ENCODE results near the gene DACH2. TPM values are rescaled to one million over a fixed set of nuclear protein-coding genes. Genes with fewer than 3 reads are reported as not detected.

DACH2 gene
- 20.6 and 21.3 TPM in 2 replicates for polyA plus RNA-seq
- polyA minus RNA-seq = 14.4 and 18.9 TPM in 2 replicates

DNA sequence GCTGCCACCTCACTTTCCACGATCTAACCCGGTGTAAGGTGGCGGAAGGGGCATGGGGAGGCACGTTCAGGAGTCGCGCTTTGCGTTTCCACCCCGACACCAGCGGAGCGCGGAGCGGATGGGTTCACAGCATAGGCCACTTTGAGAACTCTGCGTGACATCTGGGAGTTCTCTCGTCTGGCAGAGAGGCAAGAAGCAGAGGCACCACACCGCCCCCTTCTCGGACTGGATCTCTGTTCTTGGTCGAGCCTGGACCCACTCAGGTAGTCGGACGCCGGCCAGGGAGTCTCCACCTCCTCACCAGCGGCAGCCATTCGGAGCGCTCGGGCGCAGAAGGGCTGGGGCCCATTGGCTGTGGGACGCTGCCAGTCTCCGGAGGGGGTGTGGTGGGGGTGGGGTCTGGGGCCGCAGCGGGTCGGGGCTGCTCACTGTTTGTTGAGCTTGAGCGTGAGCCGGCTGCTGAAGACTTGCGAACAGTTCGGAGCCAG, at the start of gene DACH2:
DACH2 (plus strand) TSS at position 428 of the 488 bp plus-strand sequence.
- Histone ChIP-seq H2AFZ (ENCODE audit: low read depth, low read length) (no peak within 1 kb of the TSS), H3K27ac (ENCODE audit: low read length) (no peak within 1 kb of the TSS), H3K36me3 (ENCODE audit: insufficient read depth, low read length) (no peaks in the 10 kb centered on the region), H3K9me2 (ENCODE audit: insufficient read depth, low read length) (no peaks in the 10 kb centered on the region), H3K9ac (ENCODE audit: low read length) (peak within 1 kb of the TSS; percentile 9), H3K9me3 (ENCODE audit: low read length) (no peaks in the 10 kb centered on the region), H3K27me3 (ENCODE audit: insufficient read depth, low read depth, low read length) (peaks cover 25% of the 10 kb centered on the region), H3F3A (ENCODE audit: insufficient read depth, low read length, poor library complexity, severe bottlenecking) (no peaks in the 10 kb centered on the region), H3K79me2 (replicated peaks; ENCODE audit: insufficient read depth, low read length) (no peaks in the 10 kb centered on the region), H3K4me2 (ENCODE audit: low read length) (no peak within 1 kb of the TSS), H3K4me3 (ENCODE audit: low read length) (peak within 1 kb of the TSS; percentile 71), H4K20me1 (ENCODE audit: insufficient read depth) (no peaks in the 10 kb centered on the region)
- TF ChIP-seq MXI1 (conservative IDR thresholded peaks at IDR 0.05; ENCODE audit: poor library complexity, severe bottlenecking) = no peak
- TF ChIP-seq, protein P1, sequence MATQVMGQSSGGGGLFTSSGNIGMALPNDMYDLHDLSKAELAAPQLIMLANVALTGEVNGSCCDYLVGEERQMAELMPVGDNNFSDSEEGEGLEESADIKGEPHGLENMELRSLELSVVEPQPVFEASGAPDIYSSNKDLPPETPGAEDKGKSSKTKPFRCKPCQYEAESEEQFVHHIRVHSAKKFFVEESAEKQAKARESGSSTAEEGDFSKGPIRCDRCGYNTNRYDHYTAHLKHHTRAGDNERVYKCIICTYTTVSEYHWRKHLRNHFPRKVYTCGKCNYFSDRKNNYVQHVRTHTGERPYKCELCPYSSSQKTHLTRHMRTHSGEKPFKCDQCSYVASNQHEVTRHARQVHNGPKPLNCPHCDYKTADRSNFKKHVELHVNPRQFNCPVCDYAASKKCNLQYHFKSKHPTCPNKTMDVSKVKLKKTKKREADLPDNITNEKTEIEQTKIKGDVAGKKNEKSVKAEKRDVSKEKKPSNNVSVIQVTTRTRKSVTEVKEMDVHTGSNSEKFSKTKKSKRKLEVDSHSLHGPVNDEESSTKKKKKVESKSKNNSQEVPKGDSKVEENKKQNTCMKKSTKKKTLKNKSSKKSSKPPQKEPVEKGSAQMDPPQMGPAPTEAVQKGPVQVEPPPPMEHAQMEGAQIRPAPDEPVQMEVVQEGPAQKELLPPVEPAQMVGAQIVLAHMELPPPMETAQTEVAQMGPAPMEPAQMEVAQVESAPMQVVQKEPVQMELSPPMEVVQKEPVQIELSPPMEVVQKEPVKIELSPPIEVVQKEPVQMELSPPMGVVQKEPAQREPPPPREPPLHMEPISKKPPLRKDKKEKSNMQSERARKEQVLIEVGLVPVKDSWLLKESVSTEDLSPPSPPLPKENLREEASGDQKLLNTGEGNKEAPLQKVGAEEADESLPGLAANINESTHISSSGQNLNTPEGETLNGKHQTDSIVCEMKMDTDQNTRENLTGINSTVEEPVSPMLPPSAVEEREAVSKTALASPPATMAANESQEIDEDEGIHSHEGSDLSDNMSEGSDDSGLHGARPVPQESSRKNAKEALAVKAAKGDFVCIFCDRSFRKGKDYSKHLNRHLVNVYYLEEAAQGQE (IDR thresholded peaks at IDR 0.05; ENCODE audit: borderline replicate concordance) = no peak
- TF ChIP-seq, protein P2, sequence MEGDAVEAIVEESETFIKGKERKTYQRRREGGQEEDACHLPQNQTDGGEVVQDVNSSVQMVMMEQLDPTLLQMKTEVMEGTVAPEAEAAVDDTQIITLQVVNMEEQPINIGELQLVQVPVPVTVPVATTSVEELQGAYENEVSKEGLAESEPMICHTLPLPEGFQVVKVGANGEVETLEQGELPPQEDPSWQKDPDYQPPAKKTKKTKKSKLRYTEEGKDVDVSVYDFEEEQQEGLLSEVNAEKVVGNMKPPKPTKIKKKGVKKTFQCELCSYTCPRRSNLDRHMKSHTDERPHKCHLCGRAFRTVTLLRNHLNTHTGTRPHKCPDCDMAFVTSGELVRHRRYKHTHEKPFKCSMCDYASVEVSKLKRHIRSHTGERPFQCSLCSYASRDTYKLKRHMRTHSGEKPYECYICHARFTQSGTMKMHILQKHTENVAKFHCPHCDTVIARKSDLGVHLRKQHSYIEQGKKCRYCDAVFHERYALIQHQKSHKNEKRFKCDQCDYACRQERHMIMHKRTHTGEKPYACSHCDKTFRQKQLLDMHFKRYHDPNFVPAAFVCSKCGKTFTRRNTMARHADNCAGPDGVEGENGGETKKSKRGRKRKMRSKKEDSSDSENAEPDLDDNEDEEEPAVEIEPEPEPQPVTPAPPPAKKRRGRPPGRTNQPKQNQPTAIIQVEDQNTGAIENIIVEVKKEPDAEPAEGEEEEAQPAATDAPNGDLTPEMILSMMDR (IDR thresholded peaks at IDR 0.05; ENCODE audit: poor library complexity, severe bottlenecking) = no peak
- TF ChIP-seq POLR2AphosphoS5 (IDR thresholded peaks at IDR 0.05) = no peak
- no peak for TF ChIP-seq RAD21 (conservative IDR thresholded peaks at IDR 0.05)
- TF ChIP-seq EP300 (conservative IDR thresholded peaks at IDR 0.05; ENCODE audit: poor library complexity, severe bottlenecking) = no peak
- no peak for TF ChIP-seq EZH2 (IDR thresholded peaks at IDR 0.05; ENCODE audit: borderline replicate concordance, insufficient read depth, low read length, poor library complexity, severe bottlenecking)
- no peak for TF ChIP-seq SMC3 (conservative IDR thresholded peaks at IDR 0.05; ENCODE audit: poor library complexity)
- no peak for TF ChIP-seq TAF1 (IDR thresholded peaks at IDR 0.05; ENCODE audit: low read depth)

DNA sequence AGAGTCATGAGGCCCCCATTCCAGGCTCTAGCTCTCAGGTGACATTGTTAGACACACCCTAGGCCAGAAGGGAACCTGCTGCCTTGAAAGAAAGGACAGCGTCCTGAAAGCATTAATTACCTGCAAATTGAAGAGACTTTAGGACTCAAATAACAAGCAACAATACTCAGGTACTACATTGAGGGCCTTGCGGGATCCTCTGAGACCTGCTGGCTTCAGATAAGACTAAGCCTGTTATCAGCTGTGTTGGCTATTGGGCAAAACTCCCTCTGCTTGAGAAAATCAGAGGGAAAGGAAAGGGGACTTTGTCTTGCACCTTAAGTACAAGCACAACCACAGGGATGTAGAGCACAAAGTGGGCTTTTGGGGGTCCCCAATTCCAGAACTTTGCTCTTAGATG, 45.9 kb upstream of the DACH2 start:
- Histone ChIP-seq H3K4me3 (ENCODE audit: low read length) (no peak overlapping the region), H3K4me2 (ENCODE audit: low read length) (no peak overlapping the region), H3F3A (ENCODE audit: insufficient read depth, low read length, poor library complexity, severe bottlenecking) (no peaks in the 10 kb centered on the region), H3K27ac (ENCODE audit: low read length) (no peak overlapping the region), H3K9me3 (ENCODE audit: low read length) (no peaks in the 10 kb centered on the region), H3K79me2 (replicated peaks; ENCODE audit: insufficient read depth, low read length) (no peaks in the 10 kb centered on the region), H3K9ac (ENCODE audit: low read length) (no peak overlapping the region), H4K20me1 (ENCODE audit: insufficient read depth) (no peaks in the 10 kb centered on the region), H3K36me3 (ENCODE audit: insufficient read depth, low read length) (no peaks in the 10 kb centered on the region), H2AFZ (ENCODE audit: low read depth, low read length) (no peak overlapping the region), H3K27me3 (ENCODE audit: insufficient read depth, low read depth, low read length) (no peaks in the 10 kb centered on the region), H3K9me2 (ENCODE audit: insufficient read depth, low read length) (no peaks in the 10 kb centered on the region)
- TF ChIP-seq, protein P2 (IDR thresholded peaks at IDR 0.05; ENCODE audit: poor library complexity, severe bottlenecking) = no peak
- TF ChIP-seq EP300 (conservative IDR thresholded peaks at IDR 0.05; ENCODE audit: poor library complexity, severe bottlenecking) (no peak), MXI1 (conservative IDR thresholded peaks at IDR 0.05; ENCODE audit: poor library complexity, severe bottlenecking) (no peak), POLR2AphosphoS5 (IDR thresholded peaks at IDR 0.05) (no peak), EZH2 (IDR thresholded peaks at IDR 0.05; ENCODE audit: borderline replicate concordance, insufficient read depth, low read length, poor library complexity, severe bottlenecking) (no peak), SMC3 (conservative IDR thresholded peaks at IDR 0.05; ENCODE audit: poor library complexity) (no peak), RAD21 (conservative IDR thresholded peaks at IDR 0.05) (no peak), TAF1 (IDR thresholded peaks at IDR 0.05; ENCODE audit: low read depth) (no peak)
- TF ChIP-seq, protein P1 (IDR thresholded peaks at IDR 0.05; ENCODE audit: borderline replicate concordance) = no peak

Measured in neural cell (in vitro differentiated cells).